Right lobe of liver (tissue), 4 donors: ENCODE measurements around the gene BCL2.

Experiments
- POLR2A ChIP-seq: fragments of 450-650 bp; IDR thresholded peaks from one replicate; pipeline ENCODE4 v1.6.1; 2017; ENCODE audit warnings: antibody characterized with exemption, mild to moderate bottlenecking
- TF ChIP-seq, protein P1 (sequence below), 4 donors: fragments of 200-600 bp in 3 of 4; fragments of 450-650 bp in 1 of 4; IDR thresholded peaks; one replicate each; pipeline versions ENCODE4 v1.5.1 to v1.8.0; 2016 to 2022; ENCODE audit warnings: antibody characterized with exemption in 4 of 4, mild to moderate bottlenecking in 2 of 4
- donor health status: DM: no; HTN: no; CAD: no.
- donor health status: DM: no; HTN: no; CAD: no.
- donor health status: DM: no; HTN: yes; CAD: no.

DNA sequence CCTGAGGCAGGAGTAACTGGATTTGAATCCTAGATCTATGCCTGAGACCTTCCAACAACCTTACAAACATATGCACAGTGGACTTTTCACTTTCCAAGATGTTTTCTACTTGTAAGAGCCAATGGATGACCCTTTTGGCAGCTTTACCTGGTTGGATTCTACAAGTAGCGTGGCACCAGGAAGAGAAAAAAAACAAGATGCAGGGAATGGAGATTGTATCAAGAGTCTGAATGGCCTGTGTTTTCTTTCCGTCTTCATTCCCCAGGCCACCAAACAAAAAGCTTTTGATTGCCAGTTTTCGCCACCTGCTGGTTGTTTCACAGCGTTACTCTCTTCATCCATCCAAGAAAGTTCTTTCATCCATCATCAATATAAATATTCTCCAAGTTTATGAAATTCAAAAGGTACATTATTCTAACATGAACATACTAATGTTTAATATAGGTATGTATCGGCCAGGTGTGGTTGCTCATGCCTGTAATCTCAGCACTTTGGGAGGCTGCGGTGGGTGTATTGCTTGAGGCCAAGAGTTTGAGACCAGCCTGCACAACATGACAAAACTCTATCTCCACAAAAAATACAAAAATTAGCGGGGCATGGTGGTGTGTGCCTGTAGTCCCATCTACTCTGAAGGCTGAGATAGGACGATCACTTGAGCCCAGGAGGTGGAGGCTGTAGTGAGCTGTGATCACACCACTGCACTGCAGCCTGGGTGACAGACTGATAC lies 3.5 kb upstream of the BCL2 start:
- TF ChIP-seq, protein P1, sequence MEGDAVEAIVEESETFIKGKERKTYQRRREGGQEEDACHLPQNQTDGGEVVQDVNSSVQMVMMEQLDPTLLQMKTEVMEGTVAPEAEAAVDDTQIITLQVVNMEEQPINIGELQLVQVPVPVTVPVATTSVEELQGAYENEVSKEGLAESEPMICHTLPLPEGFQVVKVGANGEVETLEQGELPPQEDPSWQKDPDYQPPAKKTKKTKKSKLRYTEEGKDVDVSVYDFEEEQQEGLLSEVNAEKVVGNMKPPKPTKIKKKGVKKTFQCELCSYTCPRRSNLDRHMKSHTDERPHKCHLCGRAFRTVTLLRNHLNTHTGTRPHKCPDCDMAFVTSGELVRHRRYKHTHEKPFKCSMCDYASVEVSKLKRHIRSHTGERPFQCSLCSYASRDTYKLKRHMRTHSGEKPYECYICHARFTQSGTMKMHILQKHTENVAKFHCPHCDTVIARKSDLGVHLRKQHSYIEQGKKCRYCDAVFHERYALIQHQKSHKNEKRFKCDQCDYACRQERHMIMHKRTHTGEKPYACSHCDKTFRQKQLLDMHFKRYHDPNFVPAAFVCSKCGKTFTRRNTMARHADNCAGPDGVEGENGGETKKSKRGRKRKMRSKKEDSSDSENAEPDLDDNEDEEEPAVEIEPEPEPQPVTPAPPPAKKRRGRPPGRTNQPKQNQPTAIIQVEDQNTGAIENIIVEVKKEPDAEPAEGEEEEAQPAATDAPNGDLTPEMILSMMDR (IDR thresholded peaks at IDR 0.05): peak; percentile 73 to 86 (median 79)
- no peak for TF ChIP-seq POLR2A
